Spleen (tissue), 11 donors: ENCODE data around the gene RAD51B. TPM values are rescaled to one million over a fixed set of nuclear protein-coding genes. Genes with fewer than 3 reads are reported as not detected.

Source experiments
- DNase-seq: peaks from one replicate; pipeline ENCODE4 v3.0.0-alpha.2; 2020
- H3K27ac ChIP-seq, 8 donors: fragments of 200-600 bp; sonication (generic) in 7 of 8; 1 replicate in 4 of 8; 2 replicates in 4 of 8; pipeline versions ENCODE4 v1.5.0 to v1.8.0; 2016 to 2021; ENCODE audit warnings: inconsistent platforms in 4 of 8, mild to moderate bottlenecking in 4 of 8, moderate library complexity in 1 of 8
- H3K27me3 ChIP-seq, 7 donors: fragments of 200-600 bp; sonication (generic) in 6 of 7; replicated peaks in 1 of 7; 1 replicate in 4 of 7; 2 replicates in 3 of 7; pipeline versions ENCODE4 v1.5.0 to v1.8.0; 2016 to 2021; ENCODE audit warnings: inconsistent platforms in 3 of 7, mild to moderate bottlenecking in 1 of 7
- H3K36me3 ChIP-seq, 6 donors: fragments of 200-600 bp; sonication (generic) in 5 of 6; 1 replicate in 4 of 6; 2 replicates in 2 of 6; pipeline versions ENCODE4 v1.5.0 to v1.8.0; 2016 to 2021; ENCODE audit warnings: inconsistent platforms in 2 of 6
- H3K4me1 ChIP-seq, 6 donors: fragments of 200-600 bp; sonication (generic) in 5 of 6; 1 replicate in 3 of 6; 2 replicates in 3 of 6; pipeline versions ENCODE4 v1.5.0 to v1.8.0; 2016 to 2021; ENCODE audit warnings: inconsistent platforms in 3 of 6
- H3K4me3 ChIP-seq, 8 donors: fragments of 200-600 bp; sonication (generic) in 7 of 8; 1 replicate in 4 of 8; 2 replicates in 4 of 8; pipeline versions ENCODE4 v1.5.0 to v1.8.0; 2016 to 2021; ENCODE audit warnings: inconsistent platforms in 4 of 8, mild to moderate bottlenecking in 4 of 8, moderate library complexity in 2 of 8
- H3K9me3 ChIP-seq, 8 donors: fragments of 200-600 bp; sonication (generic) in 7 of 8; 1 replicate in 4 of 8; 2 replicates in 4 of 8; pipeline versions ENCODE4 v1.5.0 to v1.8.0; 2016 to 2021; ENCODE audit warnings: inconsistent platforms in 4 of 8
- POLR2A ChIP-seq, 3 donors: fragments of 450-650 bp; IDR thresholded peaks; one replicate each; pipeline ENCODE4 v1.5.1; 2017; ENCODE audit warnings: antibody characterized with exemption in 3 of 3, mild to moderate bottlenecking in 1 of 3
- POLR2AphosphoS5 ChIP-seq, 3 donors: sonication (generic); formaldehyde crosslinking; IDR thresholded peaks; one replicate each; pipeline ENCODE4 v1.5.1; 2017; ENCODE audit warnings: antibody characterized with exemption in 3 of 3
- WGBS, 5 donors: extraction: QIAGEN DNeasy Blood & Tissue Kit in 3 of 5; methylation state at CpG; one replicate each; pipeline versions ENCODE4 v1.1.5 to v1.1.7; 2013 to 2018; 5-methylcytosine and 5-hydroxymethylcytosine counted together
- intact Hi-C: fragments of 100-400 bp; cut with DNase I; formaldehyde crosslinking; loops from one replicate; pipeline ENCODE4 v1.15.0; 2023; ENCODE audit warnings: low total_unique reads
- polyA plus RNA-seq, 3 donors: library from polyadenylated mRNA; stranded (reverse); fragments of 200-250 nt; gene quantifications; one replicate each; pipeline ENCODE4 v1.2.1, GENCODE V29; 2013
- total RNA-seq, 7 donors: library from RNA; depleted of rRNA in 3 of 7; stranded (reverse); fragments of >200 nt in 3 of 7; fragmentation: NEBNext Ultra II Directional in 4 of 7; extraction: Animal tissue kit (Norgen Biotek cat#: 25700) in 4 of 7; gene quantifications; one replicate each; pipeline versions ENCODE4 v1.1.0 to v1.2.1, GENCODE V29; 2016 to 2021
- TF ChIP-seq, protein P1 (sequence below), 11 experiments: fragments of 200-600 bp in 7 of 11; fragments of 450-650 bp in 4 of 11; sonication (generic) in 4 of 11; IDR thresholded peaks in 8 of 11; conservative IDR thresholded peaks in 3 of 11; 1 replicate in 7 of 11; 2 replicates in 4 of 11; pipeline versions ENCODE4 v1.4.0 to v1.8.0; 2016 to 2021; ENCODE audit warnings: antibody characterized with exemption in 11 of 11, inconsistent platforms in 4 of 11, mild to moderate bottlenecking in 1 of 11
- donor health status: healthy with polysubstance abuse.
- donor health status: DM: no; HTN: no; CAD: no; lungs with moderate emphysema.
- donor health status: DM: no; HTN: no; CAD: no.
- donor health status: Bipolar disorder and iron deficiency.
- donor health status: healthy.
- donor health status: DM: no; HTN: no; CAD: no.
- donor health status: DM: yes; HTN: yes; CAD: no.

The RAD51B gene
- total and polyA plus RNA-seq, 10 donors: 4.2 to 43.7 (median 29.8) TPM

DNA sequence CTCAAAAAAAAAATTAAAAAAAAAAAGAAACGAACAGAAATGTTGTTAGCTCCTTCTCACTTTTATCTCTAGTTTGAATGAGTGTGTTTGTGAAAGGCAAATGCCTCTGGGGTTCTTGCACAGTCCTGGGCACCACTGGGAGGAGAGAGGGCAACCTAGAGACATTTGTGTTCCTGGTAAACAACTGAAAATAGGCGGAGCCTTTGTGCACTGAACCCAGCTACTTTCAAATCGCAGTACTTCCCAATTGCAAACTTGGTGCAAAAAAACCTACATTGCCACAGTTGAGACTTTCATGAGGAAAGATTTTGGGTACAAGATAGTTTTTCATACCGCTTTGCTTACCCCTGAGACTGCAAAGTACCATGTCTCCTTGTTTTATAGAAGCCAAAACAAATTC, 543.3 kb downstream of the RAD51B start:
- H3K27me3 ChIP-seq: no peaks in the 10 kb centered on the region
- intact Hi-C loops: loop anchor here (10.0 kb wide), 1 partner anchor 98 kb away; no protein-coding TSS in a partner anchor
- peaks cover 22 to 94% (median 60%) of the 10 kb centered on the region in 6 donors for H3K4me1 ChIP-seq
- TF ChIP-seq, protein P1, sequence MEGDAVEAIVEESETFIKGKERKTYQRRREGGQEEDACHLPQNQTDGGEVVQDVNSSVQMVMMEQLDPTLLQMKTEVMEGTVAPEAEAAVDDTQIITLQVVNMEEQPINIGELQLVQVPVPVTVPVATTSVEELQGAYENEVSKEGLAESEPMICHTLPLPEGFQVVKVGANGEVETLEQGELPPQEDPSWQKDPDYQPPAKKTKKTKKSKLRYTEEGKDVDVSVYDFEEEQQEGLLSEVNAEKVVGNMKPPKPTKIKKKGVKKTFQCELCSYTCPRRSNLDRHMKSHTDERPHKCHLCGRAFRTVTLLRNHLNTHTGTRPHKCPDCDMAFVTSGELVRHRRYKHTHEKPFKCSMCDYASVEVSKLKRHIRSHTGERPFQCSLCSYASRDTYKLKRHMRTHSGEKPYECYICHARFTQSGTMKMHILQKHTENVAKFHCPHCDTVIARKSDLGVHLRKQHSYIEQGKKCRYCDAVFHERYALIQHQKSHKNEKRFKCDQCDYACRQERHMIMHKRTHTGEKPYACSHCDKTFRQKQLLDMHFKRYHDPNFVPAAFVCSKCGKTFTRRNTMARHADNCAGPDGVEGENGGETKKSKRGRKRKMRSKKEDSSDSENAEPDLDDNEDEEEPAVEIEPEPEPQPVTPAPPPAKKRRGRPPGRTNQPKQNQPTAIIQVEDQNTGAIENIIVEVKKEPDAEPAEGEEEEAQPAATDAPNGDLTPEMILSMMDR (IDR thresholded peaks at IDR 0.05 in 8 of 11, conservative IDR thresholded peaks at IDR 0.05 in 3 of 11): no peak
- TF ChIP-seq POLR2AphosphoS5 (IDR thresholded peaks at IDR 0.05) (no peak), POLR2A (IDR thresholded peaks at IDR 0.05) (no peak)
- peak overlapping the region in 7 of 8 donors; percentile 38 to 85 (median 66) for H3K27ac ChIP-seq
- no peaks in the 10 kb centered on the region for H3K9me3 ChIP-seq
- no peaks in the 10 kb centered on the region for H3K36me3 ChIP-seq
- 48 to 62% (median 49%) methylated on average over 4 of the region's 4 CpGs for WGBS, 5 donors
- no peak for DNase-seq
- H3K4me3 ChIP-seq: no peak overlapping the region

DNA sequence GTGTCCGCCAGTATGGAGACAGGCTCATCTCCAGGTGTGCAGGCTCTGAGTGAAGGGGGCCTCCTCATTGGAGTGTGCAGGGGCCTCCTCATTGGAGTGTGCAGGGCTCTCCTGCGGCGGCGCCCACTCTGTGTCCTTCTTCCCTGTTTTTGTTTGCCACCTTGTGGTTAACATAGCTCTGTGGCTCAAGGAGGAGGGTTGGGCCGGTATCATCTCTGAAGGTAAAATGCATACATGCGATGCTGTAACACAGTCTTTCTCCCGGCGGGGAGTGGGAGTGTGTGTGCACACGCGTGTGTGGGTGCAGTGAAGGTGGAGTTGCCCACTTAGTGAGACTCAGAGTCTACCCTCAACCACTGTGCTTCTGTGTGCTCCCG, 543.9 kb downstream of the RAD51B start:
- Histone ChIP-seq H3K27ac (peak overlapping the region in 7 of 8 donors; percentile 38 to 85 (median 66)), H3K27me3 (no peaks in the 10 kb centered on the region), H3K9me3 (no peaks in the 10 kb centered on the region), H3K4me3 (no peak overlapping the region), H3K4me1 (peaks cover 28 to 94% (median 64%) of the 10 kb centered on the region in 6 donors), H3K36me3 (no peaks in the 10 kb centered on the region)
- no peak for DNase-seq
- intact Hi-C loops: loop anchor here (10.0 kb wide), 1 partner anchor 99 kb away; no protein-coding TSS in a partner anchor
- no peak for TF ChIP-seq POLR2A (IDR thresholded peaks at IDR 0.05)
- TF ChIP-seq POLR2AphosphoS5 (IDR thresholded peaks at IDR 0.05): no peak
- TF ChIP-seq, protein P1 (IDR thresholded peaks at IDR 0.05 in 8 of 11, conservative IDR thresholded peaks at IDR 0.05 in 3 of 11): no peak
- 66 to 84% (median 70%) methylated on average over 11 of the region's 11 CpGs for WGBS, 5 donors

DNA sequence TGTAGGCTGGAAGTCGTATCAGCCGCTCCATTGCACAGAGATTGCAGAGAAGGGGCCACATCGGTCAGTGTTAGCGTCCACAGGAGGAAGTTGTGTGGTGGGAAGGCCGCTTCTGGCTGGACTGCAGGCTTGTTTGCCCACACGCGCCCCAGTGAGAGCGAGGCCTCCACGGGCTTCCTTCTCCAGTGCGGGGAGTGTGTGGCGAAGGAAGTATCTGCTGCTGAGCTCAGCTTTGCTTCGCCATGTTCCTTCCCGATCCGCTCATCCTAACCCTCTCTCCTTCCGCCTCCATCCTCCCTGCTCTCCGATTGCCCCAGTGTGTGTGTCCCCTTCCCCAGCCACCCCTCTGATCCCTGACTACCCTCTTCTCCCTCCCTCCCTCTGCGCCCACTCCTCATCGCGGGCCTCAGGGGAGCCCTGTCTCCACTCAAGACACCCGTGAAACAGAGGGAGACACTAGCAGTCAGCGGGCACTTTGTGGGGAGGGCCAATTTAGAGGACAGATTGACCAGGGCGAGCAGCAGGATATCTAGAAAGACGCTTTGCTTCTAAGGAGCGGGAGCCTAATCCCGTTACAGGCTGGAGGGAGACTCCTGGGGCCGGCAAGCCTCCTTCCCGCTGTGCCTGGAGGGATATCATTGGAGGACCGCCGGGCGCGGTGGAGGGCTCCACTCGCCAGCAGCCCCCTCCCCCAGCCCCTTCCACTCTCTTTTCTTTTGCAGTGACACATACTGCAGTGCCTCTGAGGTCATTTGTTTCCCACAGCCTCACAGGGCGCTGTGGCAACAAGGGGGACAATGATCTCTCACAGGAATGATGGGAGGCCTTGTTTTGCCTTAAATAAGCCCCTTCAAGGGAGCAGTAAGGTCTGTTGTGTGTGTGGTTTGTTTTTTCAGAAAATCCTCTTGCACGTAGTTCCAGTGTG, 544.5 kb downstream of the RAD51B start:
- Histone ChIP-seq H3K4me1 (peaks cover 33 to 95% (median 67%) of the 10 kb centered on the region in 6 donors), H3K27ac (peak overlapping the region in 7 of 8 donors; percentile 38 to 85 (median 66)), H3K27me3 (no peaks in the 10 kb centered on the region), H3K9me3 (no peaks in the 10 kb centered on the region), H3K36me3 (no peaks in the 10 kb centered on the region), H3K4me3 (no peak overlapping the region)
- WGBS, 5 donors: 82 to 90% (median 85%) methylated on average over 30 to 34 of the region's 34 CpGs
- intact Hi-C loops: loop anchor here (10.0 kb wide), 1 partner anchor 99 kb away; no protein-coding TSS in a partner anchor
- peak; percentile 85 for DNase-seq
- peak; percentile 22 to 64 (median 35) for TF ChIP-seq POLR2AphosphoS5 (IDR thresholded peaks at IDR 0.05)
- TF ChIP-seq, protein P1 (IDR thresholded peaks at IDR 0.05 in 8 of 11, conservative IDR thresholded peaks at IDR 0.05 in 3 of 11): no peak

DNA sequence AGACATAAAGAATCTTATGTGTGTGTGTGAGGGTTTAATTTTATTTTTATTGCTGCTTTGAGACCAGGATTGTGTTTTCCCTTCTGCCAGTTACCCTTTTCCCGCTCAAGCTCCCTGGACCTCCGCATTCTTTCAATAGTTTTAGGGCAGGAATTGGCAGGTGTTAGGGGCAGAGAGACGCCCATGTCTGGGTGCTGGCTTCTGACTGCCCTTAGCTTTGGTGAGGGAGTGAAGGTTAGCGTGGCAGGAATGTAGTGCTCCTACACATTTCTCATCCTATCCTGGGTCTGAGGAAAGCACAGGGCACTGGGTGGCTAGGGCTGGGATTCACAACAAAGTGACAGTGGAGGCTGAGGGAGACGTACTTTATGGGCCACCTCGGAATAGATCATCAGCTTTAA, 545.2 kb downstream of the RAD51B start:
- 86 to 98% (median 90%) methylated on average over 6 of the region's 6 CpGs for WGBS, 5 donors
- H3K36me3 ChIP-seq: no peaks in the 10 kb centered on the region
- H3K9me3 ChIP-seq: no peaks in the 10 kb centered on the region
- TF ChIP-seq POLR2A (IDR thresholded peaks at IDR 0.05) (no peak), POLR2AphosphoS5 (IDR thresholded peaks at IDR 0.05) (no peak)
- TF ChIP-seq, protein P1 (IDR thresholded peaks at IDR 0.05 in 8 of 11, conservative IDR thresholded peaks at IDR 0.05 in 3 of 11): no peak
- no peaks in the 10 kb centered on the region for H3K27me3 ChIP-seq
- no peak for DNase-seq
- no peak overlapping the region for H3K4me3 ChIP-seq
- peaks cover 38 to 95% (median 67%) of the 10 kb centered on the region in 6 donors for H3K4me1 ChIP-seq
- H3K27ac ChIP-seq: peak overlapping the region in 6 of 8 donors; percentile 10 to 87 (median 72)
- intact Hi-C loops: loop anchor here (10.0 kb wide), 1 partner anchor 100 kb away; no protein-coding TSS in a partner anchor
